HG03342 (cell line): ENCODE results near the gene NUAK2.

Experiments used
- ATAC-seq: cut with Tn5 transposase; IDR thresholded peaks from one replicate; pipeline ENCODE4 v1.9.1; 2021; ENCODE audit warnings: mild to moderate bottlenecking, moderate library complexity; ENCODE audit not compliant: unreplicated experiment

NUAK2 gene

DNA sequence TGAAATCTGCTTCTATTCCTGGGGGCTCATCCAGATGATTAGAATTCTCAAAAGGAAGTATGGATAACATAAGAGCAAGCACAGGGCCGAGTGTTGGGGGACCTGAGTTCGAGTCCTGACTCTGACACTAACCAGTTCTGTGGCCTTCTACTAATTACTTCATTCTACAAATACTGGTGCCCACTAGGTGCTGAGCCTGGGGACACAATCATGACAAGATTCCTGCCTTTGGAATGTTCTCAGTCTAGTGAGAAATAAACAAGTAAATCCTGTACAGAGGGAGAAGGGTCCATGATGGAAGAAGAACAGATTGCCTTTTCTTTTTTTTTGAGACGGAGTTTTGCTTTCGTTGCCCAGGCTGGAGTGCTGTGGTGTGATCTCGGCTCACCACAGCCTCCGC, 2.2 kb upstream of the NUAK2 start:
- ATAC-seq, result no peak

- ATAC-seq, result no peak
Observed at GRCh38 chr1:205321959-205322283, 376 bp upstream of the NUAK2 start.

GRCh38 chr1:205319081-205320018, 2.2 kb downstream of the NUAK2 start:
- ATAC-seq, result no peak

- ATAC-seq, result no peak
Observed at GRCh38 chr1:205318231-205318991, 3.1 kb downstream of the NUAK2 start.

DNA sequence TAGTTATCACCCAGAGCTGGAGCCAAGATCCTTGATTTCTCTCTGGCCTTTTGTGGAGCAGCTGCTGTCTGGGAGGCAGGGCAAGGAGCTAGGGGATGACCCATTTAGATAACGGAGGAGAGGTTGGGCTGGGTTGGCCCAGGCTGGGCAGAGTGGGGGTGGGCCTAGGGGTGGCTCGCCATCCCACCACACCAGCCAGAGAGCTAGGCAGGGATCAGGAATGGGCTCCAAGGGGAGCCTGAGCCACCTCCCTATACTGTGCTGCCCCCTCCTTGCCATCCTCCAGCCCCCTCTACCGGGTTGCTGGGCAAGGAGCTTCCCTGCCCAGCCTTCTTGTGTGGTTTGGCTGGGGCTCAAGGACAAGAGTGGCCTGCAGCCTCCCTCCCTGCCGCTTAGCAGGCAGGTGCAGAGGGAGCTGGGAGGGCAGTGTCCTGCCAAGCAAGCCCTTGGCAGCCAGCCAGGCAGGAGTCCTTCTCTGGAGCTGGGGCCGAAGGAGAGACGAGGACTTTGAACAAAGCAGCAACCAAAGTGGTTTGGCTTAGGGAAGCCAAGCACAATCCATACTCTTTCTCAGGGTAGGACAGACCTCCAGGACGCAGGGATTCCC, 4.1 kb downstream of the NUAK2 start:
- ATAC-seq, result no peak

DNA sequence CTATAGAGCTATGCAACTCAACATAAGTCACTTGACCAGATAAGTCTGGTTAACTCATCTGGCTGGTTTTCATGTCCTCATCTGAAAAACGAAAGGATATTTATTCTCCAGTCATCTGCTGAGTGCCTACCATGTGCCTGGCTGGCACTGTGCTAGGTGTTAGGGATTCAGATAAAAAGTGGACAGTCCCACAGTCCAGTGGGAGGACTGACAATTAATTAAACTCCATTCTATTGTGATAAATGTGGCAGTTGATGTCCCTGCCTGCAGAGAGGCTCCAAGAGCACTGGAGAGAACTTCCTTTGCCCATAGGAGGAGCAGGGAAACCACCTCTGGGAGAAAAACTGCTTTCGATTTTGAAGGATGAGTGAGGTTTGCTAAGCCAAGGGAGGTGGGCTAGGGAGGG, 5.4 kb downstream of the NUAK2 start:
- ATAC-seq, result no peak

DNA sequence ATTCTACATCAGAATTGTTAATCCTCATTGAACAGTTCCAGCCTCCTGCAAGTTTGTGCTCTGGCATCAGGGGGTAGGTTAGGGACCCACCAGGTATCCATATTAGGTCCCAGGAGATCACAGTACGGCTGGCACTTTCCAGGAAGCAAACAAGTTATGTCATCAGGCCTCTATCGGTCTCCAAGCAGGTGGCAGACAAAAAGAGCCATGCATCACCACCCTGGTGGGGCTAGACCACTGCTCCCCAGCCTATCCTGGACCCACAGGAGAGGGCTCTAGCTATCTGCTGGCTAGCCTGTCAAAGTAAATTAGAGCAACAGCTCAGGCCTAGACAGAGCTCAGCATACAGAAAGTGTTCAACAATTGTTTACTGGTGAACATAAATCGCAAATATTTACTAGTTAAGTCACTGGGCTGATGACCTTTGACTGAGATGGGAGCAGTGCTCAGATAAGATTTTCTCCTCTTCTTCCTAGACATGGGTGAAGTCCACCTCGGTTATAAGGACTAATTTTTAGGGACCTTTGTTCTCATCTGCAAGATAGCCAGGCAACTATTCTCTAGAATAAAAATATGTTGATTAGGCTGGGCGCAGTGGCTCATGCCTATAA, 6.4 kb downstream of the NUAK2 start:
- ATAC-seq, result no peak

DNA sequence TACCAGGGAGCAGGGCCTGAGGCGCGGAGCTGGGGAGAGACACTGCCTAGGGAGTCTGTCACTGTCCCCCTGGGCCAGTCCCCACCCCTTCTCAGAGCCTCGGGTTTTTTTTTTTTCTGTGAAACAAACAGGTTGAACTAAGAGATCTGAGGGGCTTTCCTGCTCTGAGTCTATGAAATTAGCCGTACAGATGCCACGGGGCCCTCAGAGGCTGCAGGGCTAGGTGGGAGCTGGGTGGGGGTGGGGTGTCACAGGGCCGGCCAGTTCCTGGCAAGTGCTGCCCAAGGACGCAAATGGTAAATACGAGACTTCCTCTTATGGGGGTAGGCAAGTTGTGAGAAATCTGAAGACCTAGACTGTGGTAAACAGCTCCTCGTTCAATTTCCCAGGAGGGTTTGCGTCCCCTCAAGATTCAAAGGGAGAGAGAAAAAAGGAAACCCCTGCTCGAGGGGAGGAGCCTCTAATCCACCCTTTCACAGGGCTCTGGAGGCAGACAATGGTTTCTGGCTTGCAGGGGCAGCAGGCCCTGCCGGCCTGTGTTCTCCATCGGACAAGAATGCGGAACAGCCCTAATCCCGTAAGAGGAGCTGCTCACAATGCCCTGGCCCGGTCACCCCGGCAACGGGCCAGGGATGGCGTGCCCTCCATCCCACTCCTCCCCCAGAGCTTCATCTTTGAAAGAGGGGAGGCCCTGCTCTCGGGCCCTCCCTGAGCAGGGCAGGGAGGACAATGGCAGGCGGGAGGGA, 7.8 kb downstream of the NUAK2 start:
- ATAC-seq, result no peak

- no peak for ATAC-seq
Observed at GRCh38 chr1:205312866-205313562, 8.5 kb downstream of the NUAK2 start.

GRCh38 chr1:205310976-205311704, 10.4 kb downstream of the NUAK2 start:
- no peak for ATAC-seq

DNA sequence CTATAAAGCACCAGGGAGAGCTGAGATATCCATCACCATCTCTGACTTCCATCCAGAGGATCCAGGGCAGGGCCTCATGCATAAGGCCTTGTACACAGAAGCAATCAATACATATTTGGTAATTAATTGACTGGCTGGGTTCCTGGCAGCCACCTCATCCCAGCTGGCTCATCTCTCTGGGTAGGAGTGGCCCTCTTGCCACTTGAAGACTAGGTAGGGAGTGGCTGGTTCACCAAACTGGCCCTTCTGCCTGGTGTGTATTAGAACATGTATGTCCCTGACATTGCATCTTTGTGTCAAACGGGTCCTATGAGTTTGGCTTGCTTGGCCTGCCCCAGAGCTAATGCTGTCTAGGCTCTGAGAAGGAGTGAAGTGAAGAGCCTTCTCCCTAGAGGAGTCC, 11.8 kb downstream of the NUAK2 start:
- ATAC-seq, result no peak

DNA sequence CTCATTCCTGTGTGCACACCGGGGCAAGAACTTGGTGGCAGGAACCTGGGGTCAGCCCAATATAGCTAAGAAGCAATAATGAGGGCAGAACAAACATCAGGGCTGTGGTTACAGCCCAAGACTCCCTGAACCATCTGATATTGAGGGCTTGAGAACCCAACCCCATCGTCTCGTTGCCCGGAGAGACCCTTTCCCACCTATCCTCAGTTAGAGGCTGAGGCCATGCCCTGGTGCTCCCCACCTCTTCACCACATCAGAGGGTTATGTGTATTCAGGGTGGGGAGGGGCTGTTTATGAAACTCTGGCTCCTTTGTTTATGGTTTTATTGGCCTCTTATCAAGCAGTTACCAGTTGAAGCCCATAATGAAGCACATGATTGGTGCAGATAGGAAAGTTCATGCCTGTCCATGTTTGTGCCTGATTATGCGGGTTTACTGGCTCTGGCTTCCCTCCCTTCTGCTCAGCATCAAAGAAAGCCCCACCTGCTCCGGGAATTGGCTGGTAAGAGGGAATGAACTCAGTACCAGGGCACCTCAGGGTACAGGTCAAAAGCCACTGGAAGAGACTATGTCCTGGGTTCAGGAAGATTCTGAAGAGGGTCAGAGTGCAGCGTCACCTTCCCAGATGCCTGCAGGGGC, 14.5 kb downstream of the NUAK2 start:
- no peak for ATAC-seq

- no peak for ATAC-seq
Observed at GRCh38 chr1:205304695-205305070, 16.9 kb downstream of the NUAK2 start.

DNA sequence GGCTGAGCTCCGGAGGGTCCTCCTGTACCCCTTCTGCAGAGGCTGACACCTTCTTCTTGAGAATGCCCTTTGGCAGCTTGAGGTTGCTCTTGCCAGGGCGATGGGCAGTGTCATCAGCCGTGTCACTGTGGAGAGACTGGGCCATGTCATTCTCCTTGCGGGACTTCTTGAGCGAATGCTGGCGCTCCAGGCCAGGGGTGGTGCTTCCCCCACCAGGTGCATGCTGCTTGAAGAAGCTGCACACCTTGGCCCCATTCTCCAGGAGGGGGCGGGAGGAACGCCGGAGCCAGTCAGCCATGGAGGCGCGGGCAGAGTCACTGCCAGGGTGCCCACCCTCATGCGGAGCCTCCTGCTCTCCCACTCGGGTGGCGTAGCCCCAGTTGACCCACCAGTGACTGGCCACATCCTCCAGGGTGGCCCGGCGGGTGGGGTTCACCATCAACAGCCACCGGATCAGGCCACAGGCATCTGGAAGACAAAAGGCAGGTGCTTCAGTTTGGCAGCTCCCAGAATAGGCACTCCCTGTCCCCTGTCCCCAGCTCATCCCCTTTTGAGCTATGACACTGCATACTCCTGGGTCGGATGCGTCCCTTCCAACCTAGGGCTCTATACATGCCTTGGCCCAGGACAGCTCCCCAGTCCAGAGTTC, 17.4 kb downstream of the NUAK2 start:
- no peak for ATAC-seq

DNA sequence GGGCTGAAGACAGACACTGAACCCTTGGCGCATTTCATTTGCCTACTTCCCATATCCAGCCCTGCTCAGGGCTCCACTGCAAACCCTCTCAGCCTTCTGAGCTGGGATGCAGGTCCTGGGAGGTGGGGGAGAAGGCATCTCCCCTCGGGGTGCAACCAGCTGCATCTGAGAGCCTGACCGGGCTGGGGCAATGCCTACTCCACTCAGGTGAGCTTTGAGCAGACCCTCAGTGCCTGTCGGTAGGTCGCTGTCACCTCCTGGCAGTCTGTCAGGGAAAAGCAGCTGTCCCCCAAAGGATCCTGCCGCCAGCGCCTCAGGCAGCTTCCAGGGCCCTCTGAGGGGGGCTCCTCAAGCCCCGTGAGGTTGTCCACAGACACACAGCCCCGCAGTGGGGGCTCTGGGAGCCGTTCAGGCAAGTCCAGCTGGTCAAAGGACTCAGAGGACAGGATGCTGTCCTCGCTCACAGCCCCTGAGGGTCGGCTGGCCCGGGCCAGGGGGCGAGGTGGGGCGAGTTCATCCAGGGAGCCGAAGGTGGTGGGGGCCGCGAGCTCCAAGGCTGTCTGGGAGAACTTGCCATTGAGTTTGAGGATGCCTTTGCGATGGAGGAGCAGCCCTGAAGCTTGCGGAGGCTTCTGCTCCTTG, 18.2 kb downstream of the NUAK2 start:
- no peak for ATAC-seq

- no peak for ATAC-seq
Observed at GRCh38 chr1:205301842-205302588, 19.5 kb downstream of the NUAK2 start.

- ATAC-seq, result no peak
Observed at GRCh38 chr1:205301205-205301821, 20.2 kb downstream of the NUAK2 start.
